ENCODE measurements around the gene RAD51B. TPM values are rescaled to one million over a fixed set of nuclear protein-coding genes. Genes with fewer than 3 reads are reported as not detected.
"Not testable (repeated sequence)": the region's sequence is repeated elsewhere in the genome, so short reads cannot be mapped to it uniquely, and the experiment has no call there.

The RAD51B gene
- total RNA-seq, 2 donors from 2014 or later, result 13.7 to 15.1 TPM

- DNase-seq (ENCODE audit: low spot score), result no peak
- intact Hi-C loops (cut with DNase I), result no loop called here
These were observed 349.0 kb downstream of the RAD51B start for GRCh38 chr14:68168460-68169109.

- DNase-seq (ENCODE audit: low spot score), result no peak
- intact Hi-C loops (cut with DNase I), result no loop called here
These were observed 352.6 kb downstream of the RAD51B start for GRCh38 chr14:68172216-68172615.

GRCh38 chr14:68172627-68173026 is 353.0 kb downstream of the RAD51B start:
- no peak for DNase-seq (ENCODE audit: low spot score)
- intact Hi-C loops (cut with DNase I), result no loop called here

- intact Hi-C loops (cut with DNase I), result no loop called here
- no peak for DNase-seq (ENCODE audit: low spot score)
These were observed 353.8 kb downstream of the RAD51B start for GRCh38 chr14:68173227-68173972.

GRCh38 chr14:68174446-68174845 is 354.9 kb downstream of the RAD51B start:
- intact Hi-C loops (cut with DNase I), result no loop called here
- no peak for DNase-seq (ENCODE audit: low spot score)

- no peak for DNase-seq (ENCODE audit: low spot score)
- intact Hi-C loops (cut with DNase I), result no loop called here
These were observed 357.1 kb downstream of the RAD51B start for GRCh38 chr14:68176687-68177086.

GRCh38 chr14:68177728-68178127 is 358.1 kb downstream of the RAD51B start:
- DNase-seq (ENCODE audit: low spot score), result no peak
- intact Hi-C loops (cut with DNase I), result no loop called here

- intact Hi-C loops (cut with DNase I), result no loop called here
- DNase-seq (ENCODE audit: low spot score), result no peak
These were observed 358.7 kb downstream of the RAD51B start for GRCh38 chr14:68178282-68178681.

GRCh38 chr14:68181519-68182326 is 362.1 kb downstream of the RAD51B start:
- DNase-seq (ENCODE audit: low spot score), result no peak
- intact Hi-C loops (cut with DNase I), result no loop called here

- no peak for DNase-seq (ENCODE audit: low spot score)
- intact Hi-C loops (cut with DNase I), result no loop called here
These were observed 362.9 kb downstream of the RAD51B start for GRCh38 chr14:68182492-68182891.

GRCh38 chr14:68186500-68187276 is 367.1 kb downstream of the RAD51B start:
- intact Hi-C loops (cut with DNase I); DNase-seq (ENCODE audit: low spot score): not testable (repeated sequence)

- DNase-seq (ENCODE audit: low spot score), result no peak
- intact Hi-C loops (cut with DNase I), result no loop called here
These were observed 368.6 kb downstream of the RAD51B start for GRCh38 chr14:68188174-68188573.

- no peak for DNase-seq (ENCODE audit: low spot score)
- intact Hi-C loops (cut with DNase I), result no loop called here
These were observed 370.5 kb downstream of the RAD51B start for GRCh38 chr14:68190032-68190431.

- intact Hi-C loops (cut with DNase I), result no loop called here
- no peak for DNase-seq (ENCODE audit: low spot score)
These were observed 372.2 kb downstream of the RAD51B start for GRCh38 chr14:68191567-68192321.

- no peak for DNase-seq (ENCODE audit: low spot score)
- intact Hi-C loops (cut with DNase I), result no loop called here
These were observed 373.4 kb downstream of the RAD51B start for GRCh38 chr14:68192935-68193334.

- DNase-seq (ENCODE audit: low spot score), result no peak
- intact Hi-C loops (cut with DNase I), result no loop called here
These were observed 374.5 kb downstream of the RAD51B start for GRCh38 chr14:68193970-68194681.

- intact Hi-C loops (cut with DNase I), result no loop called here
- no peak for DNase-seq (ENCODE audit: low spot score)
These were observed 375.5 kb downstream of the RAD51B start for GRCh38 chr14:68195126-68195525.
